PC-3 (cell line): Measurements from ENCODE around the gene UQCC2. TPM values are rescaled to one million over a fixed set of nuclear protein-coding genes. Genes with fewer than 3 reads are reported as not detected.

Source experiments
- ATAC-seq: fragments of 200-7000 bp; cut with Tn5 transposase; 2 replicates; pipeline ENCODE4 v1.9.1; 2020; ENCODE audit warnings: mild to moderate bottlenecking, moderate library complexity
- BruUV-seq: library from RNA; stranded (reverse); fragments of 400-500 nt; replicated peaks from 2 replicates; lab custom pipeline; 2021; lab: Mats Ljungman, UMichigan
- CTCF ChIA-PET: fragments of 300-600 bp; sonication (Branson Sonifier 250); formaldehyde crosslinking; loops from one replicate; lab custom pipeline; 2022; ENCODE audit warnings: antibody characterized with exemption; lab: Charles Lee
- POLR2A ChIA-PET: fragments of 300-600 bp; sonication (Branson Sonifier 250); formaldehyde crosslinking; loops from one replicate; lab custom pipeline; 2022; ENCODE audit warnings: antibody characterized with exemption; ENCODE audit not compliant: unreplicated experiment; lab: Charles Lee
- DNase-seq: peaks from one replicate; pipeline ENCODE4 v3.0.0-alpha.2; 2015
- H2AFZ ChIP-seq: fragments of 300-600 bp; sonication (generic); 2 replicates; pipeline ENCODE4 v1.6.0; 2016; ENCODE audit warnings: antibody characterized with exemption, low read length
- H3F3A ChIP-seq: fragments of 300-600 bp; sonication (generic); one replicate; pipeline ENCODE4 v1.6.0; 2017; ENCODE audit warnings: antibody characterized with exemption, low read length, control low read depth, mild to moderate bottlenecking; ENCODE audit not compliant: unreplicated experiment
- H3K27ac ChIP-seq: fragments of 300-600 bp; sonication (generic); 2 replicates; pipeline ENCODE4 v1.5.1; 2016; ENCODE audit warnings: mild to moderate bottlenecking, low read length
- H3K27me3 ChIP-seq: fragments of 300-600 bp; sonication (generic); 2 replicates; pipeline ENCODE4 v1.6.1; 2016; ENCODE audit warnings: low read length, mixed read lengths
- H3K36me3 ChIP-seq: fragments of 300-600 bp; sonication (generic); 2 replicates; pipeline ENCODE4 v1.6.1; 2016; ENCODE audit warnings: low read depth, mixed run types, low read length, mixed read lengths
- H3K4me1 ChIP-seq: fragments of 300-600 bp; sonication (generic); 2 replicates; pipeline ENCODE4 v1.5.1; 2016; ENCODE audit warnings: low read length; ENCODE audit not compliant: insufficient read depth
- H3K4me2 ChIP-seq: fragments of 300-600 bp; sonication (generic); 2 replicates; pipeline ENCODE4 v1.6.0; 2016; ENCODE audit warnings: low read length
- H3K4me3 ChIP-seq: fragments of 300-600 bp; sonication (generic); 2 replicates; pipeline ENCODE4 v1.5.1; 2016; ENCODE audit warnings: mild to moderate bottlenecking, low read length, mixed read lengths
- H3K79me2 ChIP-seq: fragments of 300-600 bp; sonication (generic); 2 replicates; pipeline ENCODE4 v1.6.1; 2017; ENCODE audit warnings: low read length, mixed read lengths
- H3K9ac ChIP-seq: fragments of 300-600 bp; sonication (generic); 2 replicates; pipeline ENCODE4 v1.6.0; 2016; ENCODE audit warnings: mild to moderate bottlenecking, low read length
- H3K9me2 ChIP-seq: fragments of 300-600 bp; sonication (generic); replicated peaks from 2 replicates; pipeline ENCODE4 v1.6.1; 2016; ENCODE audit warnings: mixed run types, low read length, mixed read lengths
- H3K9me3 ChIP-seq: fragments of 300-600 bp; sonication (generic); 2 replicates; pipeline ENCODE4 v1.6.1; 2016; ENCODE audit warnings: low read length, mixed read lengths
- H4K20me1 ChIP-seq: fragments of 300-600 bp; sonication (generic); 2 replicates; pipeline ENCODE4 v1.6.1; 2016; ENCODE audit warnings: low read length, mixed read lengths
- EZH2 ChIP-seq: fragments of 300-600 bp; sonication (generic); IDR thresholded peaks from one replicate; pipeline ENCODE4 v1.6.1; 2017; ENCODE audit warnings: antibody characterized with exemption, mild to moderate bottlenecking, low read length; ENCODE audit not compliant: unreplicated experiment
- EZH2phosphoT487 ChIP-seq: fragments of 300-600 bp; sonication (generic); IDR thresholded peaks from 2 replicates; pipeline ENCODE4 v1.6.1; 2018; ENCODE audit warnings: mild to moderate bottlenecking, antibody characterized with exemption, low read length, borderline replicate concordance
- intact Hi-C: fragments of 100-400 bp; cut with micrococcal nuclease; formaldehyde crosslinking; loops from 2 replicates; pipeline ENCODE4 v1.9.0; 2023
- total RNA-seq: library from RNA; depleted of rRNA; stranded (reverse); fragments of >200 nt; gene quantifications from 2 replicates; pipeline ENCODE4 v1.2.3, GENCODE V29; 2014
- TF ChIP-seq, protein P1 (sequence below): fragments of 300-600 bp; sonication (generic); conservative IDR thresholded peaks from 2 replicates; pipeline ENCODE4 v1.5.1; 2017; ENCODE audit warnings: antibody characterized with exemption, low read depth, mild to moderate bottlenecking, low read length

UQCC2 gene
- total RNA-seq, 1 experiment from 2014 or later, result 107 TPM

- no TSS peak for BruUV-seq
- Histone ChIP-seq H3K9me3 (no peaks in the 10 kb centered on the region), H3K9ac (peak overlapping the region; percentile 99), H2AFZ (peak overlapping the region; percentile 97; the same call in 1 of the 2 replicates), H3K4me2 (peak overlapping the region; percentile 93), H3K9me2 (no peaks in the 10 kb centered on the region), H3K79me2 (peaks cover 39% of the 10 kb centered on the region), H3K27me3 (no peaks in the 10 kb centered on the region), H3K36me3 (peaks cover 22% of the 10 kb centered on the region; the same call in 1 of the 2 replicates), H3K4me1 (peaks cover 23% of the 10 kb centered on the region), H3K27ac (peak overlapping the region; percentile 90), H4K20me1 (no peaks in the 10 kb centered on the region), H3K4me3 (peak overlapping the region; percentile 86), H3F3A (no peaks in the 10 kb centered on the region)
- POLR2A ChIA-PET, result no interaction called here
- ATAC-seq (no peak), DNase-seq (no peak)
- CTCF ChIA-PET, result interaction anchor here (1.7 kb wide), 1 partner anchor 121 kb away, joined by 10 read pairs; no protein-coding TSS in a partner anchor
- intact Hi-C loops, result loop anchor here (1.0 kb wide), 1 partner anchor 52 kb away; no protein-coding TSS in a partner anchor
- TF ChIP-seq EZH2 (no peak), EZH2phosphoT487 (no peak)
- TF ChIP-seq, protein P1, sequence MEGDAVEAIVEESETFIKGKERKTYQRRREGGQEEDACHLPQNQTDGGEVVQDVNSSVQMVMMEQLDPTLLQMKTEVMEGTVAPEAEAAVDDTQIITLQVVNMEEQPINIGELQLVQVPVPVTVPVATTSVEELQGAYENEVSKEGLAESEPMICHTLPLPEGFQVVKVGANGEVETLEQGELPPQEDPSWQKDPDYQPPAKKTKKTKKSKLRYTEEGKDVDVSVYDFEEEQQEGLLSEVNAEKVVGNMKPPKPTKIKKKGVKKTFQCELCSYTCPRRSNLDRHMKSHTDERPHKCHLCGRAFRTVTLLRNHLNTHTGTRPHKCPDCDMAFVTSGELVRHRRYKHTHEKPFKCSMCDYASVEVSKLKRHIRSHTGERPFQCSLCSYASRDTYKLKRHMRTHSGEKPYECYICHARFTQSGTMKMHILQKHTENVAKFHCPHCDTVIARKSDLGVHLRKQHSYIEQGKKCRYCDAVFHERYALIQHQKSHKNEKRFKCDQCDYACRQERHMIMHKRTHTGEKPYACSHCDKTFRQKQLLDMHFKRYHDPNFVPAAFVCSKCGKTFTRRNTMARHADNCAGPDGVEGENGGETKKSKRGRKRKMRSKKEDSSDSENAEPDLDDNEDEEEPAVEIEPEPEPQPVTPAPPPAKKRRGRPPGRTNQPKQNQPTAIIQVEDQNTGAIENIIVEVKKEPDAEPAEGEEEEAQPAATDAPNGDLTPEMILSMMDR, result no peak
Observed at GRCh38 chr6:33710296-33711121, 991 bp downstream of the UQCC2 start.

- H3K9me3 ChIP-seq, result no peaks in the 10 kb centered on the region
- intact Hi-C loops, result no loop called here
- H2AFZ ChIP-seq, result no peak overlapping the region
- H3K4me1 ChIP-seq, result peaks cover 23% of the 10 kb centered on the region
- H3K27ac ChIP-seq, result no peak overlapping the region
- peak overlapping the region; percentile 86; the same call in 1 of the 2 replicates for H3K4me3 ChIP-seq
- H3K9ac ChIP-seq, result no peak overlapping the region
- TF ChIP-seq EZH2phosphoT487, result no peak
- no peak for TF ChIP-seq EZH2
- TF ChIP-seq, protein P1, result no peak
- POLR2A ChIA-PET, result no interaction called here
- peak overlapping the region; percentile 93 for H3K4me2 ChIP-seq
- BruUV-seq, result no TSS peak
- no peaks in the 10 kb centered on the region for H3K9me2 ChIP-seq
- no peaks in the 10 kb centered on the region for H3F3A ChIP-seq
- H3K27me3 ChIP-seq, result no peaks in the 10 kb centered on the region
- ATAC-seq (no peak), DNase-seq (no peak)
- H3K79me2 ChIP-seq, result peaks cover 39% of the 10 kb centered on the region
- no peaks in the 10 kb centered on the region for H4K20me1 ChIP-seq
- peaks cover 22% of the 10 kb centered on the region; the same call in 1 of the 2 replicates for H3K36me3 ChIP-seq
- CTCF ChIA-PET, result no interaction called here
Observed at GRCh38 chr6:33709605-33710295, 1.8 kb downstream of the UQCC2 start.
